GM12878 (cell line): ENCODE data around the gene CTIF. TPM values are rescaled to one million over a fixed set of nuclear protein-coding genes. Genes with fewer than 3 reads are reported as not detected.

ENCODE experiments used
- ATAC-seq: fragments of 200-7000 bp; cut with Tn5 transposase; 3 replicates; pipeline ENCODE4 v1.9.1; 2020; ENCODE audit warnings: mild to moderate bottlenecking, moderate library complexity
- BruUV-seq: library from RNA; stranded (reverse); fragments of 400-500 nt; replicated peaks from 2 replicates; lab custom pipeline; 2021; lab: Mats Ljungman, UMichigan
- CTCF ChIA-PET: fragments of 300-600 bp; sonication (Branson Sonifier 250); formaldehyde crosslinking; extraction: SDS; loops from one replicate; lab custom pipeline; 2021; ENCODE audit warnings: inconsistent platforms; lab: Yijun Ruan, JAX
- POLR2A ChIA-PET: fragments of 350-600 bp; formaldehyde crosslinking; extraction: SDS; loops from one replicate; lab custom pipeline; 2021; ENCODE audit warnings: inconsistent platforms; lab: Charles Lee
- RAD21 ChIA-PET: fragments of 300-600 bp; sonication (Branson Sonifier 250); formaldehyde crosslinking; loops from one replicate; lab custom pipeline; 2023; ENCODE audit warnings: antibody characterized with exemption; ENCODE audit not compliant: unreplicated experiment; lab: Charles Lee
- SMC1A ChIA-PET: fragments of 300-600 bp; sonication (Branson Sonifier 250); formaldehyde crosslinking; loops from one replicate; lab custom pipeline; 2023; ENCODE audit not compliant: unreplicated experiment, uncharacterized antibody; lab: Charles Lee
- DNase-seq: peaks from one replicate; pipeline ENCODE4 v3.0.0-alpha.2; 2011; ENCODE audit warnings: low read depth, low spot score
- FAIRE-seq: peaks from 3 replicates; lab custom pipeline; 2011; peaks lifted over from hg19 to GRCh38; lab: Jason Lieb, UNC
- H2AFZ ChIP-seq: 2 replicates; pipeline ENCODE4 v1.6.0; 2011; ENCODE audit warnings: low read depth, low read length, control low read depth; ENCODE audit not compliant: control insufficient read depth
- H3K27ac ChIP-seq: 2 replicates; pipeline ENCODE4 v1.5.1; 2011; ENCODE audit warnings: control low read depth; ENCODE audit not compliant: control insufficient read depth, insufficient read depth
- H3K27me3 ChIP-seq, 2 experiments: replicated peaks in 1 of 2; 2 replicates each; pipeline versions ENCODE4 v1.6.0 to v1.6.1; 2011; ENCODE audit warnings: low read length in 1 of 2; ENCODE audit not compliant: control insufficient read depth in 2 of 2, insufficient read depth in 2 of 2
- H3K36me3 ChIP-seq, 2 experiments: 2 replicates each; pipeline ENCODE4 v1.5.1; 2011; ENCODE audit warnings: low read length in 1 of 2; ENCODE audit not compliant: control insufficient read depth in 2 of 2, insufficient read depth in 2 of 2
- H3K4me1 ChIP-seq: 2 replicates; pipeline ENCODE4 v1.6.1; 2011; ENCODE audit warnings: mild to moderate bottlenecking, low read length, moderate library complexity, mixed read lengths; ENCODE audit not compliant: control insufficient read depth, insufficient read depth
- H3K4me2 ChIP-seq: 2 replicates; pipeline ENCODE4 v1.6.0; 2011; ENCODE audit warnings: control low read depth; ENCODE audit not compliant: control insufficient read depth, insufficient read depth
- H3K4me3 ChIP-seq: fragments of 200-600 bp; sonication (generic); 2 replicates; pipeline ENCODE4 v1.5.1; 2016
- H3K79me2 ChIP-seq: 2 replicates; pipeline ENCODE4 v1.6.0; 2011; ENCODE audit warnings: low read length; ENCODE audit not compliant: control insufficient read depth, insufficient read depth
- H3K9ac ChIP-seq: 2 replicates; pipeline ENCODE4 v1.8.0; 2011; ENCODE audit warnings: low read length, control low read depth, mixed read lengths; ENCODE audit not compliant: control insufficient read depth, insufficient read depth
- H3K9me3 ChIP-seq: replicated peaks from 3 replicates; pipeline ENCODE4 v1.5.1; 2011; ENCODE audit warnings: mild to moderate bottlenecking, low read length; ENCODE audit not compliant: control insufficient read depth, insufficient read depth
- H4K20me1 ChIP-seq: 2 replicates; pipeline ENCODE4 v1.6.0; 2011; ENCODE audit not compliant: control insufficient read depth, insufficient read depth
- CREM ChIP-seq: IDR thresholded peaks from 2 replicates; pipeline ENCODE4 v1.6.1; 2014; ENCODE audit warnings: antibody characterized with exemption, low read depth
- HCFC1 ChIP-seq: fragments of 150-350 bp; IDR thresholded peaks from 2 replicates; pipeline ENCODE4 v1.6.1; 2014; ENCODE audit warnings: low read length
- KDM1A ChIP-seq: fragments of 200-600 bp; sonication (generic); IDR thresholded peaks from 2 replicates; pipeline ENCODE4 v1.6.1; 2016; ENCODE audit warnings: borderline replicate concordance
- LARP7 ChIP-seq: fragments of 450-650 bp; IDR thresholded peaks from 2 replicates; pipeline ENCODE4 v1.6.1; 2017; ENCODE audit warnings: mild to moderate bottlenecking
- NFXL1 ChIP-seq: fragments of 450-650 bp; IDR thresholded peaks from 2 replicates; pipeline ENCODE4 v1.6.1; 2017; ENCODE audit warnings: antibody characterized with exemption, mild to moderate bottlenecking, borderline replicate concordance
- RB1 ChIP-seq: fragments of 450-650 bp; formaldehyde crosslinking; IDR thresholded peaks from 2 replicates; pipeline ENCODE4 v1.6.1; 2017; ENCODE audit warnings: mild to moderate bottlenecking, borderline replicate concordance
- SIN3A ChIP-seq: IDR thresholded peaks from 2 replicates; pipeline ENCODE4 v1.6.1; 2012; ENCODE audit warnings: low read depth, low read length, improper control_type of control experiment
- SMAD1 ChIP-seq: fragments of 450-650 bp; IDR thresholded peaks from 2 replicates; pipeline ENCODE4 v1.6.1; 2018; ENCODE audit warnings: mild to moderate bottlenecking, low read depth; ENCODE audit not compliant: partially characterized antibody
- STAT3 ChIP-seq: IDR thresholded peaks from 2 replicates; pipeline ENCODE4 v1.6.1; 2011; ENCODE audit warnings: low read depth, low read length, improper control_type of control experiment
- TCF12 ChIP-seq: IDR thresholded peaks from 2 replicates; pipeline ENCODE4 v1.6.1; 2011; ENCODE audit warnings: low read depth, mild to moderate bottlenecking, low read length
- WGBS: methylation state at CpG from one replicate; pipeline ENCODE4 v1.1.6; 2016; ENCODE audit warnings: low lambda C conversion rate; ENCODE audit not compliant: insufficient replicate concordance, insufficient coverage; ENCODE audit errors: missing lambda C conversion rate; 5-methylcytosine and 5-hydroxymethylcytosine counted together
- in situ Hi-C: fragments of 300-500 bp; cut with MboI; formaldehyde crosslinking; loops from 9 replicates; pipeline ENCODE4 v1.14.3; 2018; ENCODE audit warnings: mixed read lengths
- intact Hi-C: fragments of 100-400 bp; cut with micrococcal nuclease; formaldehyde crosslinking; loops from one replicate; pipeline ENCODE4 v1.14.2; 2022; ENCODE audit not compliant: unreplicated experiment
- polyA plus RNA-seq, 11 experiments: library from polyadenylated mRNA; depleted of rRNA in 4 of 11; unstranded in 6 of 11; stranded (reverse) in 5 of 11; fragments of >200 nt; fragmentation: Nextera tagmentation in 4 of 11; fragmentation: Illumina TruSeq in 1 of 11; extraction: Ambion mirVana in 4 of 11; extraction: Trizol in 1 of 11; gene quantifications; 1 replicate in 1 of 11; 2 replicates in 10 of 11; pipeline versions ENCODE4 v1.2.1 to v1.2.3, GENCODE V29; 2011 to 2016; ENCODE audit warnings: inconsistent platforms in 2 of 11, missing spikeins in 2 of 11, low read depth in 1 of 11
- total RNA-seq, 4 experiments: library from RNA; depleted of rRNA in 3 of 4; stranded (reverse); fragments of >200 nt in 3 of 4; fragmentation: Illumina TruSeq in 1 of 4; extraction: Trizol in 1 of 4; gene quantifications; 2 replicates each; pipeline versions ENCODE4 v1.2.1 to v1.2.3, GENCODE V29; 2013 to 2021
- TF ChIP-seq, protein P1 (sequence below): fragments of 450-650 bp; IDR thresholded peaks from 2 replicates; pipeline ENCODE4 v1.6.1; 2016; ENCODE audit warnings: mild to moderate bottlenecking
- TF ChIP-seq, protein P2 (sequence below): fragments of 450-650 bp; formaldehyde crosslinking; IDR thresholded peaks from 2 replicates; pipeline ENCODE4 v1.5.0; 2022; ENCODE audit warnings: mild to moderate bottlenecking, missing genetic modification characterization

Gene CTIF
- total and polyA plus RNA-seq, 10 of the 15 experiments (the other 5 are each of a cell fraction or from before 2014, with no cell fraction given): 0.06 to 11.6 (median 2.5) TPM

DNA sequence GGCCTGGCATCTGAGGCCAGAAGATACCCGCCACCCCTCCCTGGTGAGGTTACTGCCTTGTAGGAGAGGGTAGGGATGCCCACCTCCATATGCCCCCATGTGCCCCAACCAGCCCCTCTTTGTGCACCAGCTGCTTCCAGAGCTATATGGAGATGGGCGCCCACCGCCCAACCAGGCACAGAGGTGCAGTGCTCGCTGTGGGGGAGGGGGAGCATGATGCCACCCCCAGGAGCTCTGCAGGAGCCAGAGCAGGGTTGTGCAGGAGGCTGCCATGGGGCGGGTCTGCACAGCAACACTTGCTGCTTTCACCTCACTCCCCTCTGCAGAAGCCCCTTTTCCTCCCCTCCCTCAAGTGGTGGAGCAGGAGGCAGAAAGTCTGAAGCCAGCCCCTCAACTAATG is 237.3 kb downstream of the CTIF start:
- H3K79me2 ChIP-seq: no peaks in the 10 kb centered on the region
- H3K4me3 ChIP-seq: no peak overlapping the region
- H3K27ac ChIP-seq: no peak overlapping the region
- POLR2A ChIA-PET: interaction anchor here (1.3 to 1.5 kb wide), 3 partner anchors 54 to 178 kb away, joined by 3 to 5 read pairs (median 3); no protein-coding TSS in a partner anchor
- intact Hi-C loops (loop anchor here (2.0 to 5.0 kb wide), 6 partner anchors 99 to 461 kb away; partner anchors contain the start of gene SMAD7), in situ Hi-C loops (no loop called here)
- no peak for FAIRE-seq
- no peak for ATAC-seq
- H3K9ac ChIP-seq: no peak overlapping the region
- no peaks in the 10 kb centered on the region for H4K20me1 ChIP-seq
- no peak for TF ChIP-seq NFXL1
- TF ChIP-seq RB1: no peak
- TF ChIP-seq STAT3: no peak
- TF ChIP-seq CREM: no peak
- H3K27me3 ChIP-seq: no peaks in the 10 kb centered on the region
- DNase-seq: no peak
- 91% methylated on average over 5 of the region's 5 CpGs for WGBS
- SMC1A ChIA-PET: interaction anchor here (0.6 to 4.8 kb wide), 25 partner anchors 9 to 403 kb away, joined by 3 to 76 read pairs (median 4); no protein-coding TSS in a partner anchor
- CTCF ChIA-PET: interaction anchor here (0.6 to 5.1 kb wide), 27 partner anchors 10 to 673 kb away, joined by 3 to 76 read pairs (median 9); no protein-coding TSS in a partner anchor
- H3K36me3 ChIP-seq: no peaks in the 10 kb centered on the region
- no peak overlapping the region for H3K4me2 ChIP-seq
- H2AFZ ChIP-seq: no peak overlapping the region
- RAD21 ChIA-PET: interaction anchor here (0.6 to 6.4 kb wide), 26 partner anchors 8 to 462 kb away, joined by 3 to 72 read pairs (median 10); no protein-coding TSS in a partner anchor
- no TSS peak for BruUV-seq
- no peaks in the 10 kb centered on the region for H3K9me3 ChIP-seq
- H3K4me1 ChIP-seq: peaks cover 30% of the 10 kb centered on the region

DNA sequence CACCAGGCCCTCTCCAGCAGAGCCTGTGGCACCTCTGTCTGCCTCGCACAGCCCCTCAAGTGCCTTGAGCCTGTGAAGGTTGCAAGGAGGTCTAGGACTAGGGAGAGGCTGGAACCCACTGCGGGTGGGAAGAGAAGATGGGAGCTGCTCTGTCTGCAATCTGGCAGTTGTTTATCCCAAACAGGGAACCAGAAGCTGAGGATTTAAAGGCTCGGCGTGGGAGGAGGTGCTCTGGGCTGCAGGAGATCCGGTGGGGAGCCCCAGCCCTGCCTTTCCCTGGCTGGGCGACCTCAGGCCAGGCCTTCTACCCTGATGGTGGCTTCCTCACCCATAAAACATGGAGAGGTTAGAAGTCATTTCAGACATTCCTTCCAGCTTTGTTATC is 237.8 kb downstream of the CTIF start:
- no peak overlapping the region for H2AFZ ChIP-seq
- no peaks in the 10 kb centered on the region for H3K79me2 ChIP-seq
- H3K4me2 ChIP-seq: no peak overlapping the region
- no peak overlapping the region for H3K4me3 ChIP-seq
- intact Hi-C loops: loop anchor here (2.0 to 5.0 kb wide), 6 partner anchors 99 to 461 kb away; partner anchors contain the start of gene SMAD7
- ATAC-seq (no peak), FAIRE-seq (no peak), DNase-seq (no peak)
- no peaks in the 10 kb centered on the region for H4K20me1 ChIP-seq
- POLR2A ChIA-PET: interaction anchor here (1.3 to 4.4 kb wide), 4 partner anchors 25 to 177 kb away, joined by 3 to 21 read pairs (median 4); no protein-coding TSS in a partner anchor
- WGBS: 83% methylated on average over 6 of the region's 6 CpGs
- CTCF ChIA-PET: interaction anchor here (0.6 to 5.1 kb wide), 27 partner anchors 9 to 673 kb away, joined by 3 to 76 read pairs (median 9); no protein-coding TSS in a partner anchor
- in situ Hi-C loops: no loop called here
- no peaks in the 10 kb centered on the region for H3K9me3 ChIP-seq
- peaks cover 35% of the 10 kb centered on the region for H3K4me1 ChIP-seq
- H3K9ac ChIP-seq: no peak overlapping the region
- H3K27me3 ChIP-seq: no peaks in the 10 kb centered on the region
- no TSS peak for BruUV-seq
- RAD21 ChIA-PET: interaction anchor here (0.6 to 6.4 kb wide), 27 partner anchors 9 to 461 kb away, joined by 3 to 72 read pairs (median 9); no protein-coding TSS in a partner anchor
- H3K36me3 ChIP-seq: no peaks in the 10 kb centered on the region
- H3K27ac ChIP-seq: no peak overlapping the region; the same call in 1 of the 2 replicates
- SMC1A ChIA-PET: interaction anchor here (0.6 to 4.8 kb wide), 25 partner anchors 9 to 402 kb away, joined by 3 to 76 read pairs (median 5); no protein-coding TSS in a partner anchor
- TF ChIP-seq KDM1A (no peak), SIN3A (no peak), HCFC1 (no peak), SMAD1 (no peak), LARP7 (no peak), TCF12 (no peak)
- TF ChIP-seq, protein P1, sequence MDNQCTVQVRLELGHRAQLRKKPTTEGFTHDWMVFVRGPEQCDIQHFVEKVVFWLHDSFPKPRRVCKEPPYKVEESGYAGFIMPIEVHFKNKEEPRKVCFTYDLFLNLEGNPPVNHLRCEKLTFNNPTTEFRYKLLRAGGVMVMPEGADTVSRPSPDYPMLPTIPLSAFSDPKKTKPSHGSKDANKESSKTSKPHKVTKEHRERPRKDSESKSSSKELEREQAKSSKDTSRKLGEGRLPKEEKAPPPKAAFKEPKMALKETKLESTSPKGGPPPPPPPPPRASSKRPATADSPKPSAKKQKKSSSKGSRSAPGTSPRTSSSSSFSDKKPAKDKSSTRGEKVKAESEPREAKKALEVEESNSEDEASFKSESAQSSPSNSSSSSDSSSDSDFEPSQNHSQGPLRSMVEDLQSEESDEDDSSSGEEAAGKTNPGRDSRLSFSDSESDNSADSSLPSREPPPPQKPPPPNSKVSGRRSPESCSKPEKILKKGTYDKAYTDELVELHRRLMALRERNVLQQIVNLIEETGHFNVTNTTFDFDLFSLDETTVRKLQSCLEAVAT: no peak
- TF ChIP-seq, protein P2, sequence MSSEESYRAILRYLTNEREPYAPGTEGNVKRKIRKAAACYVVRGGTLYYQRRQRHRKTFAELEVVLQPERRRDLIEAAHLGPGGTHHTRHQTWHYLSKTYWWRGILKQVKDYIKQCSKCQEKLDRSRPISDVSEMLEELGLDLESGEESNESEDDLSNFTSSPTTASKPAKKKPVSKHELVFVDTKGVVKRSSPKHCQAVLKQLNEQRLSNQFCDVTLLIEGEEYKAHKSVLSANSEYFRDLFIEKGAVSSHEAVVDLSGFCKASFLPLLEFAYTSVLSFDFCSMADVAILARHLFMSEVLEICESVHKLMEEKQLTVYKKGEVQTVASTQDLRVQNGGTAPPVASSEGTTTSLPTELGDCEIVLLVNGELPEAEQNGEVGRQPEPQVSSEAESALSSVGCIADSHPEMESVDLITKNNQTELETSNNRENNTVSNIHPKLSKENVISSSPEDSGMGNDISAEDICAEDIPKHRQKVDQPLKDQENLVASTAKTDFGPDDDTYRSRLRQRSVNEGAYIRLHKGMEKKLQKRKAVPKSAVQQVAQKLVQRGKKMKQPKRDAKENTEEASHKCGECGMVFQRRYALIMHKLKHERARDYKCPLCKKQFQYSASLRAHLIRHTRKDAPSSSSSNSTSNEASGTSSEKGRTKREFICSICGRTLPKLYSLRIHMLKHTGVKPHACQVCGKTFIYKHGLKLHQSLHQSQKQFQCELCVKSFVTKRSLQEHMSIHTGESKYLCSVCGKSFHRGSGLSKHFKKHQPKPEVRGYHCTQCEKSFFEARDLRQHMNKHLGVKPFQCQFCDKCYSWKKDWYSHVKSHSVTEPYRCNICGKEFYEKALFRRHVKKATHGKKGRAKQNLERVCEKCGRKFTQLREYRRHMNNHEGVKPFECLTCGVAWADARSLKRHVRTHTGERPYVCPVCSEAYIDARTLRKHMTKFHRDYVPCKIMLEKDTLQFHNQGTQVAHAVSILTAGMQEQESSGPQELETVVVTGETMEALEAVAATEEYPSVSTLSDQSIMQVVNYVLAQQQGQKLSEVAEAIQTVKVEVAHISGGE: no peak
